GM12801 (cell line): ENCODE data around the gene KSR2.

Source experiments
- TF ChIP-seq, protein P1 (sequence below): IDR thresholded peaks from one replicate; pipeline ENCODE4 v1.5.1; 2011; ENCODE audit warnings: control low read depth; ENCODE audit not compliant: insufficient read length; ENCODE audit errors: extremely low read depth

KSR2 gene

DNA sequence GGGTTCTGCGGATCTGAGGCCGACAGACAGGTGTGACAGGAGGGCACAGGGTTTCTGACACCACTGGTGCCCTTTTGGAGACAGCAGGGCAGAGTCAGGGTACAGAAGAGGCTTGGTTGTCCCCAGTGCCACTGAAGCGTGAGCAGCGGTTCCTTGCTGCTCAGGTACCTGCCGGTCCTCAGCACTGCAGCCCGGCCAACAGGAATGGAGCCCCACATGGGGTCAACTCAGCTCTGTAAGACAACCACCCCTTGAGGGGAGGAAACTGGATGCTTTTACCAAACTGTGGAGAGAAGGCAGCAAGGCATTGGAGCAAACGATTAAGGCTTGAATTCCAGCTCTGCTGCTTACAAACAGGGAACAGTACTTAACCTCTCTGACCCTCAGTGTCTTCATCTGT is 361.0 kb downstream of the KSR2 start:
- TF ChIP-seq, protein P1, sequence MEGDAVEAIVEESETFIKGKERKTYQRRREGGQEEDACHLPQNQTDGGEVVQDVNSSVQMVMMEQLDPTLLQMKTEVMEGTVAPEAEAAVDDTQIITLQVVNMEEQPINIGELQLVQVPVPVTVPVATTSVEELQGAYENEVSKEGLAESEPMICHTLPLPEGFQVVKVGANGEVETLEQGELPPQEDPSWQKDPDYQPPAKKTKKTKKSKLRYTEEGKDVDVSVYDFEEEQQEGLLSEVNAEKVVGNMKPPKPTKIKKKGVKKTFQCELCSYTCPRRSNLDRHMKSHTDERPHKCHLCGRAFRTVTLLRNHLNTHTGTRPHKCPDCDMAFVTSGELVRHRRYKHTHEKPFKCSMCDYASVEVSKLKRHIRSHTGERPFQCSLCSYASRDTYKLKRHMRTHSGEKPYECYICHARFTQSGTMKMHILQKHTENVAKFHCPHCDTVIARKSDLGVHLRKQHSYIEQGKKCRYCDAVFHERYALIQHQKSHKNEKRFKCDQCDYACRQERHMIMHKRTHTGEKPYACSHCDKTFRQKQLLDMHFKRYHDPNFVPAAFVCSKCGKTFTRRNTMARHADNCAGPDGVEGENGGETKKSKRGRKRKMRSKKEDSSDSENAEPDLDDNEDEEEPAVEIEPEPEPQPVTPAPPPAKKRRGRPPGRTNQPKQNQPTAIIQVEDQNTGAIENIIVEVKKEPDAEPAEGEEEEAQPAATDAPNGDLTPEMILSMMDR, result no peak

DNA sequence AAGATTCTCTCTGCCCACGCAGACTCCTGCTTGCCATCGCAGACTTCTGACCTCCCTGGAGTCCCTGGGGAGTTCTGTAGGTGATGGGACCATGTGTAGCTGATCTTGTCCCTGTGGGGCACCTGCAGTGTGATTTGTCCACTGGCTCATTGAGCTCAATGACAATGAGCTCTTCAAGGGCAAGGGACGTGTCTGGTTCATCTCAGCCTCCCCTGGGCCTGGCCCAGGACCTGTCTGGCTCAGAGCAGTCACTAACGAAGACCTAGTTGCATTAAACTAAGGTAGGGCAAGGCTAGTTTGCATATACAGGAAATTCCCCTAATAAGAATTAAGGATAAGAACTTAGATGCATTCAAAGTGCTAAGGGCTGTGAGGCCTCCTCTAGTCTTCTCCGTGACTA is 361.8 kb downstream of the KSR2 start:
- TF ChIP-seq, protein P1, result no peak

DNA sequence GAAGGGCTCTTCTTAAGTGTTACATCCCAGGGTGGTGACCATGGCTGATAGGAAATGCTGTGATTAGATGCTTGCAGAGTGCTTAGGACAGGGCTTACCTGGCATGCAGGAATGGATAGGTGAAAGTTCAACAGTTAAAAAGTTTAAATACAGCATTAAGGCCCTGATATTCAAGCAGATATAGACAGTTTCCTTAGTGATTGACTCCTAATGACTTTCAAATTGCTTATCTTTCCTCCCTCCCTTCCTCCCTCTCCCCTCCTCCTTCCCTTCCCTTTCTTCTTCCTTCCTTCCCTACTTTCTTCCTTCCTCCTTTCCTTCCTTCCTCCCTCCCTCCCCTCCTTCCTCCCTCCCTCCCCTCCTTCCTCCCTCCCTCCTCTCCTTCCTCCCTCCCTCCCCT is 362.8 kb downstream of the KSR2 start:
- TF ChIP-seq, protein P1, result no peak

DNA sequence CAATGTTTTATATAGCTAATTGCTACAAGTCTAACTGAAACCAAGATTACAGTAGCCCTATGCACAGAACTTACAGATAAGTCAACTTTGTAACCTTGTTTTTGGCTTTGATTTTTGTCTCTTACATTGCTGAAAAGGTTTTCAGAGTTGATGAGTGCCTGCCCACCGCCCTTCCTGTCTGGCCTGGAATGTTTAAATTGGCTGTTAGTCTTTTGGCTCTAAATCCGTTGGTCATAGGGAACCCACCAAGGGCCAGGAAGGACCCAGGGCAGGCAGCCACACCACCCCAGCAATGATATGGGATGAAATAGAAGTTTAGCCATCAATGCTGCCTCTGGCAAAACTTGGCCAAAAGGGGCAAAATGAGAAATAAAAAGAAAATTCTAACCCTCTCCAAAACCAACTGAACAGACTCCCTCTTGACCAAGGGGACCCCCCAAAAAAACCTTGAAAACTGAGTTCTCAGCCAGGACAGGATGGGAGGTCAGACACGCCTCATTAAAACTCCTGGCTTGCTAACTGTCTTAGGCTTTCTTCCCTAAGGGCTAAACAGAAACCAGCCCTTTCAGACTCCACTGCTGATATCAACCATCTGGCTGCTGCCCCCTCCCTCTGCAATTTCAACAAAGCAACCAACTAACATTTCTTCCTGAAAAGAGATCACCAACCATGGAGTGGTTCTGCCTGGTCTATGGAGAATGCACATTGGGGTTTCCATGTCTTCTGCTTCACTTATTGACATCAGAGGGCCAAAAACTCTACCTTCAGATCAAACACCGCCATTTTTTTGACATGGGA is 365.3 kb downstream of the KSR2 start:
- TF ChIP-seq, protein P1, result no peak

DNA sequence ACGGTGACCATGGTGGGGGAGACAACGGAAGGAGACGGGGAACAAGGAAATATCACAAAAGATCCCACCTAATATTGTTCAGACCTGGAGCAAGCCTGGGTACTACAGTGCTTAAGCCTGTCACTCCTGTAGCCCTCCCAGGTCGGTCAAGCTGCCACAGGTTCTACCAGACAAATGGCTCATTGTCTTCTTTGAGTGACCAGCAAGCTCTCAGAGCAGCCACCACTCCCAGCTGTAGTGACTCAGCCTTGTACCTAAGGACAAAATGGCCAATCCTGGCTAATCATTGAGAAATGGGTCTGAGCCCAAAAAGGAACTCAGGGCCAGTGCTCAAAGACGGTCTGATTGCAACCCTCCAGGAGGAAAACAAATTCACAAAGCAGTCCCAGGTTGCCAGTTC is 368.9 kb downstream of the KSR2 start:
- TF ChIP-seq, protein P1, result no peak

DNA sequence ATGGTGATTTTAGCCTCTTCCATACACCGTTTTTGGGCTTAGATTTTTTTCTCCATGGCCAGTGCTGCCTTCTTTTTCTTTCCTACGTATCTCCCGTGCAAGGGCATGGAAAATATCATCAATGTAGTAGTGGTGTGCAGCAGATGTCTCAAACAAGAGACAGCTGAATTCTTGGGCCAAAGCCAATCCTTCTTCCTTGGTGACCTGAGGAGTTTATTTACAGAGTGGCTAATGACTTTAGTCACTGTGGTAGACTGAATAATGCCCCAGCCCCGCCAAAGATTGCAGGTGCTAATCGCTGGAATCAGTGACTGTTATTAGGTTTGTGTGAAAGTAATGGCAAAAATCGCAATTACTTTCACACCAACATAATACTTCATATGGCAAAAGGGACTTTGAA is 371.8 kb downstream of the KSR2 start:
- TF ChIP-seq, protein P1, result no peak

DNA sequence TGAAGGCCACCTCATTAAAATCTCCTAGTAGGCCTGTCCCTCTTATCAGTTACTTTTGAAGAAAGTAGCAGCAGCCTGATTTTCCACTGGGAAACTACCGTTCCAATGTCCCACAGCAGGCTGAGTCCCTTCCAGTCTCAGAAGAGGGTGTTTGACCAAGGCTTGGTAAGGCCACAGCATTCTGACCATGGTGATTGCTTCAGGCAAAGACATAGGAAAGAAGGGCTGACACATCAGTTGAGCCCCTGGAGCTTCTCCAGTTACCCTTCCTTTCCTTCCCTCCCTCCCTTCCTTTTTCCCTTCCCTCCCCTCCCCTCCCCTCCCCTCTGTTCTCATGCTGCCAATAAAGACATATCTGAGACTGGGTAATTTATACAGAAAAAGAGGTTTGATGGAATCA is 373.0 kb downstream of the KSR2 start:
- TF ChIP-seq, protein P1, result no peak

DNA sequence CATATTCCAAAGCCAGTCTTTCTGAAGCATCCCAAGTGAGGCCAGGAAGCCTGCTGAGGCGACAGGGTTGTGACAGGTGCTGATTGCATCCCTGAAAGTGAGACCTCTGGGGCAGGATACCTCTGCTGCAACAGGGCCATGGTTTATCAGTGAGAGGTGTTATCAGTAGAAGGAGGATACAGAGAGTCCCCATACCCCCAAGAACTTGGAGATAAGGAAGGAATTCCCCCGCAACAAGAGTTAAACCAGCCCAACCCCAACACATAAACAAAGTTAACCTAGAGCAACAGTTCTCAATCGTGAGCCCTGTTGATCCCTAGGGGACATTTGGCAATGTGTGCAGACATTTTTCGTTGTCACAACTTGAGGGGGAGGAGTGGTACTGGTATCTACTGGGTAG is 374.3 kb downstream of the KSR2 start:
- TF ChIP-seq, protein P1, result no peak
